Measurements from ENCODE around the gene UBE2M. TPM values are rescaled to one million over a fixed set of nuclear protein-coding genes. Genes with fewer than 3 reads are reported as not detected.

The UBE2M gene
- total and polyA plus RNA-seq, 4 donors = 25.9 to 60.7 (median 55.7) TPM

GRCh38 chr19:58560007-58560887 is 1.8 kb upstream of the UBE2M start:
- Histone ChIP-seq H3K27ac (ENCODE audit: low read depth in 1 of 2, low read length in 1 of 2) (peak overlapping the region; percentile 85 to 99), H3K27me3 (ENCODE audit: control insufficient read depth in 3 of 3, insufficient read depth in 3 of 3, low read length in 2 of 3) (peaks cover 0 to 22% (median 12%) of the 10 kb centered on the region in 3 donors), H3K9ac (ENCODE audit: insufficient read depth in 1 of 2, low read length in 2 of 2) (peak overlapping the region in 1 of 2 donors; percentile 7), H3K4me3 (no peak overlapping the region), H3K9me3 (ENCODE audit: control insufficient read depth in 4 of 4, insufficient read depth in 3 of 4, low read length in 3 of 4) (no peaks in the 10 kb centered on the region), H3K4me1 (ENCODE audit: control insufficient read depth in 5 of 5, insufficient read depth in 5 of 5, low read length in 5 of 5) (peaks cover 9 to 45% (median 23%) of the 10 kb centered on the region in 5 donors), H3K36me3 (ENCODE audit: control insufficient read depth in 4 of 4, insufficient read depth in 4 of 4, low read length in 4 of 4) (peaks cover 0 to 11% (median 9%) of the 10 kb centered on the region in 4 donors)
- TF ChIP-seq CTCF (IDR thresholded peaks at IDR 0.05; ENCODE audit: control extremely low read depth, extremely low read depth) = no peak
- WGBS, 2 donors = 85 to 86% methylated on average over 8 of the region's 8 CpGs
- no peak for DNase-seq
- ATAC-seq (ENCODE audit: insufficient read depth, low FRiP score) = no peak

- WGBS, 2 donors = 2% methylated on average over 33 of the region's 33 CpGs
- Histone ChIP-seq H3K27me3 (ENCODE audit: control insufficient read depth in 3 of 3, insufficient read depth in 3 of 3, low read length in 2 of 3) (peaks cover 0 to 20% (median 12%) of the 10 kb centered on the region in 3 donors), H3K36me3 (ENCODE audit: control insufficient read depth in 4 of 4, insufficient read depth in 4 of 4, low read length in 4 of 4) (peaks cover 0 to 11% (median 9%) of the 10 kb centered on the region in 4 donors), H3K4me3 (peak overlapping the region; percentile 72), H3K27ac (ENCODE audit: low read depth in 1 of 2, low read length in 1 of 2) (peak overlapping the region; percentile 98 to 99), H3K9ac (ENCODE audit: insufficient read depth in 1 of 2, low read length in 2 of 2) (peak overlapping the region; percentile 95 to 96), H3K9me3 (ENCODE audit: control insufficient read depth in 4 of 4, insufficient read depth in 3 of 4, low read length in 3 of 4) (no peaks in the 10 kb centered on the region), H3K4me1 (ENCODE audit: control insufficient read depth in 5 of 5, insufficient read depth in 5 of 5, low read length in 5 of 5) (peaks cover 9 to 50% (median 23%) of the 10 kb centered on the region in 5 donors)
- ATAC-seq (ENCODE audit: insufficient read depth, low FRiP score) = peak; percentile 51
- DNase-seq = peak; percentile 95 to 97 (median 95)
- no peak for TF ChIP-seq CTCF (IDR thresholded peaks at IDR 0.05; ENCODE audit: control extremely low read depth, extremely low read depth)
Observed at GRCh38 chr19:58559275-58560006, 1.0 kb upstream of the UBE2M start.

- peak overlapping the region; percentile 85 for H3K4me3 ChIP-seq
- WGBS, 2 donors = 0 to 1% methylated on average over 60 to 76 of the region's 76 CpGs
- peak; percentile 78 for ATAC-seq (ENCODE audit: insufficient read depth, low FRiP score)
Observed at GRCh38 chr19:58558623-58559274, 338 bp upstream of the UBE2M start.

More at GRCh38 chr19:58558623-58559274, 338 bp upstream of the UBE2M start:
- DNase-seq = peak; percentile 99 to 100 (median 99)
- H3K27ac ChIP-seq (ENCODE audit: low read depth in 1 of 2, low read length in 1 of 2) = peak overlapping the region; percentile 98 to 99
- H3K4me1 ChIP-seq (ENCODE audit: control insufficient read depth in 5 of 5, insufficient read depth in 5 of 5, low read length in 5 of 5) = peaks cover 9 to 57% (median 28%) of the 10 kb centered on the region in 5 donors
- H3K27me3 ChIP-seq (ENCODE audit: control insufficient read depth in 3 of 3, insufficient read depth in 3 of 3, low read length in 2 of 3) = peaks cover 0 to 14% (median 12%) of the 10 kb centered on the region in 3 donors
- H3K36me3 ChIP-seq (ENCODE audit: control insufficient read depth in 4 of 4, insufficient read depth in 4 of 4, low read length in 4 of 4) = peaks cover 0 to 11% (median 9%) of the 10 kb centered on the region in 4 donors
- no peak for TF ChIP-seq CTCF (IDR thresholded peaks at IDR 0.05; ENCODE audit: control extremely low read depth, extremely low read depth)
- peak overlapping the region; percentile 95 to 96 for H3K9ac ChIP-seq (ENCODE audit: insufficient read depth in 1 of 2, low read length in 2 of 2)
- H3K9me3 ChIP-seq (ENCODE audit: control insufficient read depth in 4 of 4, insufficient read depth in 3 of 4, low read length in 3 of 4) = no peaks in the 10 kb centered on the region

Measured in lung (tissue), 12 donors.